GM19455 (cell line): ENCODE data around the gene KIFAP3.
"Not testable (repeated sequence)": the region's sequence is repeated elsewhere in the genome, so short reads cannot be mapped to it uniquely, and the experiment has no call there.

ENCODE experiments used
- ATAC-seq: cut with Tn5 transposase; IDR thresholded peaks from one replicate; pipeline ENCODE4 v1.9.1; 2021; ENCODE audit not compliant: unreplicated experiment

The KIFAP3 gene

GRCh38 chr1:169925505-169926482 lies 148.7 kb downstream of the KIFAP3 start:
- ATAC-seq, result peak; percentile 59

- no peak for ATAC-seq
Measured at GRCh38 chr1:169924829-169925228, 149.7 kb downstream of the KIFAP3 start.

GRCh38 chr1:169924063-169924462 lies 150.4 kb downstream of the KIFAP3 start:
- ATAC-seq, result no peak

GRCh38 chr1:169921080-169921479 lies 153.4 kb downstream of the KIFAP3 start:
- ATAC-seq, result no peak

GRCh38 chr1:169918927-169919326 lies 155.6 kb downstream of the KIFAP3 start:
- no peak for ATAC-seq

GRCh38 chr1:169918220-169918619 lies 156.3 kb downstream of the KIFAP3 start:
- ATAC-seq, result not testable (repeated sequence)

GRCh38 chr1:169915150-169915549 lies 159.3 kb downstream of the KIFAP3 start:
- no peak for ATAC-seq

GRCh38 chr1:169914531-169914930 lies 160.0 kb downstream of the KIFAP3 start:
- no peak for ATAC-seq

GRCh38 chr1:169909499-169909898 lies 165.0 kb downstream of the KIFAP3 start:
- ATAC-seq, result no peak

- ATAC-seq, result no peak
Measured at GRCh38 chr1:169906938-169907337, 167.6 kb downstream of the KIFAP3 start.

GRCh38 chr1:169904834-169905233 lies 169.7 kb downstream of the KIFAP3 start:
- no peak for ATAC-seq

GRCh38 chr1:169902751-169903150 lies 171.7 kb downstream of the KIFAP3 start:
- ATAC-seq, result no peak

GRCh38 chr1:169901115-169901514 lies 173.4 kb downstream of the KIFAP3 start:
- no peak for ATAC-seq

- ATAC-seq, result no peak
Measured at GRCh38 chr1:169900571-169900970, 173.9 kb downstream of the KIFAP3 start.

GRCh38 chr1:169899519-169900217 lies 174.8 kb downstream of the KIFAP3 start:
- ATAC-seq, result no peak

GRCh38 chr1:169896013-169896412 lies 178.5 kb downstream of the KIFAP3 start:
- ATAC-seq, result no peak

- no peak for ATAC-seq
Measured at GRCh38 chr1:169894424-169895145, 179.9 kb downstream of the KIFAP3 start.

- peak; percentile 85 for ATAC-seq
Measured at GRCh38 chr1:169893645-169894423, 180.7 kb downstream of the KIFAP3 start, which contains the start of gene SCYL3. SCYL3 (minus strand) TSS chr1:169893896; CDS start chr1:169888840, 5,056 bp downstream.

GRCh38 chr1:169892927-169893644 lies 181.4 kb downstream of the KIFAP3 start:
- peak; percentile 13 for ATAC-seq
